Right renal cortex interstitium (tissue), 3 donors: Measurements from ENCODE around the gene ATP6AP1. TPM values are rescaled to one million over a fixed set of nuclear protein-coding genes. Genes with fewer than 3 reads are reported as not detected.
"Not testable (repeated sequence)": the region's sequence is repeated elsewhere in the genome, so short reads cannot be mapped to it uniquely, and the experiment has no call there.

Experiments
- DNase-seq, 3 donors: peaks; one replicate each; pipeline ENCODE4 v3.0.0-alpha.2; 2013; ENCODE audit warnings: low read depth in 3 of 3, low spot score in 2 of 3
- polyA plus RNA-seq, 3 donors: library from polyadenylated mRNA; unstranded; fragments of 120-200 nt; gene quantifications; one replicate each; pipeline ENCODE4 v1.2.1, GENCODE V29; 2013; ENCODE audit not compliant: insufficient read length in 3 of 3

Gene ATP6AP1, protein sequence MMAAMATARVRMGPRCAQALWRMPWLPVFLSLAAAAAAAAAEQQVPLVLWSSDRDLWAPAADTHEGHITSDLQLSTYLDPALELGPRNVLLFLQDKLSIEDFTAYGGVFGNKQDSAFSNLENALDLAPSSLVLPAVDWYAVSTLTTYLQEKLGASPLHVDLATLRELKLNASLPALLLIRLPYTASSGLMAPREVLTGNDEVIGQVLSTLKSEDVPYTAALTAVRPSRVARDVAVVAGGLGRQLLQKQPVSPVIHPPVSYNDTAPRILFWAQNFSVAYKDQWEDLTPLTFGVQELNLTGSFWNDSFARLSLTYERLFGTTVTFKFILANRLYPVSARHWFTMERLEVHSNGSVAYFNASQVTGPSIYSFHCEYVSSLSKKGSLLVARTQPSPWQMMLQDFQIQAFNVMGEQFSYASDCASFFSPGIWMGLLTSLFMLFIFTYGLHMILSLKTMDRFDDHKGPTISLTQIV
- polyA plus RNA-seq: 100 to 1,000 TPM; 136 to 162 (median 151) TPM

GRCh38 chrX:154428176-154429171 is at the start of gene ATP6AP1:
TSS of gene ATP6AP1 (plus strand) at chrX:154428677. CDS start at chrX:154428693, 16 bp downstream.
- DNase-seq: peak in 1 of 3 donors; percentile 74

- DNase-seq: peak in 2 of 3 donors; percentile 87 to 88
Observed at GRCh38 chrX:154378799-154379568, 49.5 kb upstream of the ATP6AP1 start, which contains the start of gene EMD. TSS of gene EMD (plus strand) at chrX:154379295. CDS start at chrX:154379485, 190 bp downstream.

DNA sequence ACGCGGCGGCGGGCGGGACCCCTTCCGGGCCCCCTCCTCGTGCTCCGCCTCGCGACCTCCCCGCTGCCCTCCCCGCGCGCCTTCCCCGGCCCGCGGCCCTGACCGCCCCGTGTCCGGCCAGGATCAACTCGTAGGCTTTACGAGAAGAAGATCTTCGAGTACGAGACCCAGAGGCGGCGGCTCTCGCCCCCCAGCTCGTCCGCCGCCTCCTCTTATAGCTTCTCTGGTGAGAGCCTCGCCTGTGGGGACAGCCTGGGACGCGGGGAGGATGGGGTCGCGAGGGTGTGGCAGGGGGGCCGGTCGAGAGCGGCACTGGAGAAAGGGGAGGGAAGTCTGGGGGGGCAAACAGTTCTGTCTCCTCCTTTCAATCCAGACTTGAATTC is 48.9 kb upstream of the ATP6AP1 start:
- DNase-seq: no peak

DNA sequence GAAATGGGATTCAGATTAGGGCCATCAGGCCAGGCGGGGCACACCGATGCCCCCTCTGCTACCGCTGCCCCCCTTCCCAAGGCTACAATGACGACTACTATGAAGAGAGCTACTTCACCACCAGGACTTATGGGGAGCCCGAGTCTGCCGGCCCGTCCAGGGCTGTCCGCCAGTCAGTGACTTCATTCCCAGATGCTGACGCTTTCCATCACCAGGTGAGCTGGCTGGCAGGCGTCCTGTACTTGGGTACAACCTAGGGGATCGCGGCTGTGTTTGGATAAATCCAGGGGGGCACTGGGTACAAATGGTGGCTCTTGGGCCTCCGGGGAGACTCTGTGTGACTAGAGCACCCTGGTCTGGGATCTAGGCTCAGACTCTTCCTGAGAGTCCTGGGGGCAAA is 48.3 kb upstream of the ATP6AP1 start:
- no peak for DNase-seq

DNA sequence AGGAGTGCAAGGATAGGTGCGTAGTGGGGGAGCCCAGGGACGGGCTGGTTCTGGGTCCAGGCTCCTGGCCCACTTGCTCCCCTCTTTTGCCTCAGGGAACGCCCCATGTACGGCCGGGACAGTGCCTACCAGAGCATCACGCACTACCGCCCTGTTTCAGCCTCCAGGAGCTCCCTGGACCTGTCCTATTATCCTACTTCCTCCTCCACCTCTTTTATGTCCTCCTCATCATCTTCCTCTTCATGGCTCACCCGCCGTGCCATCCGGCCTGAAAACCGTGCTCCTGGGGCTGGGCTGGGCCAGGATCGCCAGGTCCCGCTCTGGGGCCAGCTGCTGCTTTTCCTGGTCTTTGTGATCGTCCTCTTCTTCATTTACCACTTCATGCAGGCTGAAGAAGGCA is 47.7 kb upstream of the ATP6AP1 start:
- DNase-seq: no peak

DNA sequence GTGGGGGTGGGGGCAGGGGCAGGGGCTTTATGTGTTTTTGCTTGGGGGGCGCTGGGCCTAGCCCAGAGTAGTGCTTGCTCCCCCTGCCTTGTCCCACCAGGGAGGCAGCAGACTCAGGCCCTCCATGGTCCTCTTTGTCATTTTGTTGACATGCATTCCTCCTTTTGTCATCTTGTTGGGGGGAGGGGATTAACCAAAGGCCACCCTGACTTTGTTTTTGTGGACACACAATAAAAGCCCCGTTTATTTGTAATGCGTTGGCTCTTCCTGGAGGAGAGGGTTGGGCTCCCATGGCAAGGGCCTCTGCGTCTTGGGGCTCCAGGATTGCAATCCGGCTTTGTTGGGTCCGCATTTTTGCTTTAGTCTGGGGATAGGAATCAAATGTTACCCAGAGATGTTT is 47.2 kb upstream of the ATP6AP1 start:
- DNase-seq: no peak

- DNase-seq: no peak
Observed at GRCh38 chrX:154382483-154383069, 45.9 kb upstream of the ATP6AP1 start.

DNA sequence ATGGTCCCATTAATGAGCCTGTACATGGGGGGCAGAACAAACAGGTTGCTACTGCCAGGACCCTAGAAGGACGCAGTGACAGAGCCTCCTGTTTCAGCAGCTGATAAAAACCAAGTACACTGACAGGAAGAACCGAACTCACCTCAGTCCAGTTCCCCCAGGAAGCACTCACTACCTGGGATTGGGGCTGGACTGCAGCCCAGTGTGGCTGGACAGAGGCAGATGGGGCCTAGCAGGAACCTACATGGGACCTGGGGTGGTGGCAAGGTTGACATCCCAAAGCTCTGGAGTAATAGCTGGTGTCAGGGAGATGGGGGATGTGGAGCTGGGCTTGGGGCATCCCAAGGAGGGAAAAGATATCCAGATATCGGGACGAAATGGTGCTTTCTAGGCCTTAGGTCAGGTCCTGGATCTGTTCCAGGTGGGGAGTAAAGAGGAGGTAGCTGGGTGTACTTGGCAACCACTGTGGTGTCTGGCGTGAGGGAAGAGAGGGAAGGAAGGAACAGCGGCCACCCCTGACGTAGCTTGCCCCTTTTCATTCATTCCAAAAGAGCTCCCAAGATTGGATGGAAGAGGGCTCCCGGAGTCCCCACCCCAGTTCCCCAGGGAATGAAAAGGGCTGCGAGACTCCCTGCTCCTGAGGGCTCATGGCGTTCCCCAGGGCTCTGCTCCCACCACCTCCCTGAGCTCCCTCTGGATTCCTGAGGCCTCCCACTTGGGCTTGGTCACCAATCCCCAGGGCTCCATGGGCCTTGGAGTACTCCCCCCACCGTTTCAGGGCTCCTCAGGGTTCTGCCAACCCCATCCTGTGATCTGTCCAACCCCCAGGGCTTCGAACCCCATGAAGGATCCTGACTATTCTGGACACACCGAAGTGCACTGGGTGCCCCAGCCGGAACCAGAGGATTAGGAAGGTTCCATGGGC is 44.9 kb upstream of the ATP6AP1 start:
- DNase-seq: no peak

DNA sequence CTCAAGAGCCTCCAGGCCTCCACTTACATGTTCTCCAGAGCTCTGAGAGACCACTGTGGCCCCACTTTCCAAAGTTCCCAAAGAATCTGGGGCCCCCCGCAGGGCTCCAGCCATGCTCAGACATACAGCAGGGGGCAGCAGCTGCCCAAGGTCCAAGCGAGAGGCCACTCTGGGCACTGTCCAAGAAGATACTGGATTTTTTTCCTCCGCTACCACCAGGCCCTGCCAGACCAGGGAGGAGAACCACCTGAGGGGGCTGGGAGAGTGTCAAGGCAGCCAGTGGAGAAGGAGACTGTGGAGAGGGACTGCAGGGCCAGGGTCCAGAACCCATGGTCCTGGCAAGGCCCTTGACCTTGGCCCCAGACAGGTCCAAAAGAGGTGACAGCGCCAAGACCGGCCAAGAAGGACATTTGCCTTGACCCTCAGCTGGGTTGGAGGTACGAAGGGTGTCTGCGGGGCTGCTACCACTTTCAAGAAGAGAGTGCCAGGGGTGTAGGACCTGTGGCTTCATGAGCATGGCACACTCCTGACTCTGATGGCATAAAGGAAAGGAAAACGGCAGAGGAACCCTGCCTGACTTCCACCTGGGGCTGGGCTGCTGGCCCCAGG is 44.1 kb upstream of the ATP6AP1 start:
- DNase-seq: no peak

- DNase-seq: not testable (repeated sequence)
Observed at GRCh38 chrX:154388094-154388493, 40.4 kb upstream of the ATP6AP1 start.

GRCh38 chrX:154388649-154389048 is 39.8 kb upstream of the ATP6AP1 start:
- not testable (repeated sequence) for DNase-seq

DNA sequence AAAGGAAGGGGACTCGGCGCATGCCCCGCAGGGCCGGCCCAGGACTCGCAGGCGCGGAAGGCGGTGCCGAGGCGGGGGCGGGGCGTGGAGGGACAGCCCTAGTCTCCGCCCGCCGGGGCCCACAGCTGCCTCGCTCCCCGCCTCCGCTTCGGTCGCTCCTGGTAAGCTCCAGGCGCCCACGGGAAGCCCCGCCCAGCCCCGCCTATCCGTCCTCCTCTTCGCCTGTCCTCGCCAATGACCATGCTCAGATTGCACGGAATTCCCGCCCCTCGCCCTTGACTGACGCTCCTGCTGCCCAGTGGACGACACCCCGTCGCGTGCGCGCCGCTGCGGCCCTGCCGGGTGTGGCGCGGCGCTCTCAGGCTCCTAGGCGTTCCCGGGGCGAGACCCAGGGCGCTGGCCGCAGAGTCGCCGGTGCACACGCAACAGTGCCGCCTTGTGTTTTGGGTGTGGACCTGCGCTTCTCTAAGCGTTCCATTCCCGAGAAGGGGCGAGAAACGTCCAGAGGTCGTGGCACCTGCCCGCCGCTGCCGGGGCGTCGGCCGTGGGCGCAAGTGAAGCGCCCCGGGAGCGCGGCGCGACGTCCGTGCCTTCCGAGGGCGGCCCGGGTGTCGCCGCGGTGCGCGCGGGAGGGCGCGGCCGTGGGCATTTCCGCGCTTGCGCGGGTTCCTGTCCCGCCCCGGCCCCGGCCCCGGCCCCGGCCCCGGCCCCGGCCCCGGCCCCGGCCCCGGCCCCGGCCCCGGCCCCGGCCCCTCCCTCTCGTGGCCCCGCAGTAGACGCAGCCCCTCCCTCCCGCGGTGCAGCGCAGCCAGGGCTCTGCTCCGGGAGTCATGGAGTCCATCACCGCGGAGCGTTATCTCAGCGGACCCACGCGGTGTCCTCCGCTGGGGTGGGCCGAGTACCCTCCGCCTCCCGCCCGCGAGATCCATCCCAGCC is 38.4 kb upstream of the ATP6AP1 start:
- DNase-seq: not testable (repeated sequence)

- not testable (repeated sequence) for DNase-seq
Observed at GRCh38 chrX:154396363-154396762, 32.1 kb upstream of the ATP6AP1 start.

GRCh38 chrX:154396973-154397887 is 31.2 kb upstream of the ATP6AP1 start:
- no peak for DNase-seq

GRCh38 chrX:154397888-154398667 is 30.4 kb upstream of the ATP6AP1 start, which contains the start of gene RPL10:
TSS of gene RPL10 (plus strand) at chrX:154398377. CDS start at chrX:154398520, 143 bp downstream.
- DNase-seq: peak in 1 of 3 donors; percentile 89
